WI38 (cell line): ENCODE measurements around the gene FBN3.
"Not testable (repeated sequence)": the region's sequence is repeated elsewhere in the genome, so short reads cannot be mapped to it uniquely, and the experiment has no call there.

ENCODE experiments used
- H3K4me3 ChIP-seq: 2 replicates; pipeline ENCODE4 v1.5.1; 2011; ENCODE audit warnings: low read depth, mild to moderate bottlenecking, control low read depth, low read length
- TF ChIP-seq, protein P1 (sequence below): IDR thresholded peaks from 2 replicates; pipeline ENCODE4 v1.5.1; 2012; ENCODE audit warnings: low read depth, mild to moderate bottlenecking, control low read depth, low read length

FBN3 gene

GRCh38 chr19:8108560-8109445, 40.6 kb downstream of the FBN3 start:
- TF ChIP-seq, protein P1, sequence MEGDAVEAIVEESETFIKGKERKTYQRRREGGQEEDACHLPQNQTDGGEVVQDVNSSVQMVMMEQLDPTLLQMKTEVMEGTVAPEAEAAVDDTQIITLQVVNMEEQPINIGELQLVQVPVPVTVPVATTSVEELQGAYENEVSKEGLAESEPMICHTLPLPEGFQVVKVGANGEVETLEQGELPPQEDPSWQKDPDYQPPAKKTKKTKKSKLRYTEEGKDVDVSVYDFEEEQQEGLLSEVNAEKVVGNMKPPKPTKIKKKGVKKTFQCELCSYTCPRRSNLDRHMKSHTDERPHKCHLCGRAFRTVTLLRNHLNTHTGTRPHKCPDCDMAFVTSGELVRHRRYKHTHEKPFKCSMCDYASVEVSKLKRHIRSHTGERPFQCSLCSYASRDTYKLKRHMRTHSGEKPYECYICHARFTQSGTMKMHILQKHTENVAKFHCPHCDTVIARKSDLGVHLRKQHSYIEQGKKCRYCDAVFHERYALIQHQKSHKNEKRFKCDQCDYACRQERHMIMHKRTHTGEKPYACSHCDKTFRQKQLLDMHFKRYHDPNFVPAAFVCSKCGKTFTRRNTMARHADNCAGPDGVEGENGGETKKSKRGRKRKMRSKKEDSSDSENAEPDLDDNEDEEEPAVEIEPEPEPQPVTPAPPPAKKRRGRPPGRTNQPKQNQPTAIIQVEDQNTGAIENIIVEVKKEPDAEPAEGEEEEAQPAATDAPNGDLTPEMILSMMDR, result no peak
- no peak overlapping the region for H3K4me3 ChIP-seq

DNA sequence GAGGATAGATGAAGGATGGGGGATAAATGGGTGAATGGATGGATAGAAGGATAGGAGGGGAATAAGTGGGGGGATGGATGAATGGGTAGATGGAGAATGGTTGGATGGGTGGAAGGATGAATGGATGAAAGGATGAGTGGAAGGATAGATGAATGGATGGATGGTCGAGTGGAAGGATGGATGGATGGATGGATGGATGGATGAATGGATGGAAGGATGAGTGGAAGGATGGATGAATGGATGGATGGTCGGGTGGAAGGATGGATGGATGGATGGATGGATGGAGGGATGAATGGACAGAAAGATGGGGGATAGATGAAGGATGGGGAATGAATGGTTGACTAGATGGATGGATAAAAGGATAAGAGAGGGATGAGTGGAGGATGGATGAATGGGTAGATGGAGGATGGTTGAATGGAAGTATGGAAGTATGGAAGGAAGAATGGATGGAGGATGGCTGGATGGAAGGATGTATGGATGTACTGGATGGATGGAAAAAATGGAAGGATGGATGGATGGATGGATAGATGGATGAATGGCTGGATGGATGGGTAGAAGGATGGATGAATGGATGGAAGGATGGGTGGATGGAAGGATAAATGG, 42.0 kb downstream of the FBN3 start:
- TF ChIP-seq, protein P1, result no peak
- no peak overlapping the region for H3K4me3 ChIP-seq

GRCh38 chr19:8105471-8105870, 43.9 kb downstream of the FBN3 start:
- TF ChIP-seq, protein P1, result no peak
- H3K4me3 ChIP-seq, result no peak overlapping the region

DNA sequence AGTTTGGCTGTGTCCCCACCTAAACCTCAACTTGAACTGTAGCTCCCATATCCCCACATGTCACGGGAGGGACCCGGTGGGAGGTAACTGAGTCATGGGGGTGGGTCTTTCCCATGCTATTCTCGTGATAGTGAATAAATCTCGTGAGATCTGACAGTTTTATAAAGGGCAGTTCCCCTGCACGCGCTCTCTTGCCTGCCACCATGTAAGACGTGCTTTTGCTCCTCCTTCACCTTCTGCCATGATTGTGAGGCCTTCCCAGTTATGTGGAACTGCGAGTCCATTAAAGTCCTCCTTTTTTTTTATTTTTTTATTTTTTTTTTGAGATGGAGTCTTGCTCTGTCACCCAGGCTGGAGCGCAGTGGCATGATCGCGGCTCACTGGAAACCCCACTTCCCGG, 47.5 kb downstream of the FBN3 start:
- not testable (repeated sequence) for H3K4me3 ChIP-seq

DNA sequence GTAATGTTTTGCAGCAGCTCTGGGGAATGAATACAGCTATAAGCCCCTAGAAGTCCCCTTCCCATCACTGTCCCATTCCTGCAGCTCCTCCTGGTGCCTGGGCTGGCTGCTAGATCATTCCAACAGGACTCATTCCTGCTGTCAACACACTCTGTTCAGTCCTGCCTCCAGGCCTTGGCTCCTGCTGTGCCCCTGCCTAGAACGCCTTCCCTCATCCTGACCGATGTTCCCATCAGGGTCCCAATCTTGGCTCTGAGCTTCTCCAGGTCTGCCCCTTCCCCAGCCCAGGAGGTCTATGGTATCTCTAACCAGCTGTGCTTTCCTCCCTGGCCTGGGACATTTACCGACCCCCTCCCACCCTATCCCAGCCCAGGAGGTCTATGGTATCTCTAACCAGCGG, 48.1 kb downstream of the FBN3 start:
- no peak overlapping the region for H3K4me3 ChIP-seq
- TF ChIP-seq, protein P1, result no peak

DNA sequence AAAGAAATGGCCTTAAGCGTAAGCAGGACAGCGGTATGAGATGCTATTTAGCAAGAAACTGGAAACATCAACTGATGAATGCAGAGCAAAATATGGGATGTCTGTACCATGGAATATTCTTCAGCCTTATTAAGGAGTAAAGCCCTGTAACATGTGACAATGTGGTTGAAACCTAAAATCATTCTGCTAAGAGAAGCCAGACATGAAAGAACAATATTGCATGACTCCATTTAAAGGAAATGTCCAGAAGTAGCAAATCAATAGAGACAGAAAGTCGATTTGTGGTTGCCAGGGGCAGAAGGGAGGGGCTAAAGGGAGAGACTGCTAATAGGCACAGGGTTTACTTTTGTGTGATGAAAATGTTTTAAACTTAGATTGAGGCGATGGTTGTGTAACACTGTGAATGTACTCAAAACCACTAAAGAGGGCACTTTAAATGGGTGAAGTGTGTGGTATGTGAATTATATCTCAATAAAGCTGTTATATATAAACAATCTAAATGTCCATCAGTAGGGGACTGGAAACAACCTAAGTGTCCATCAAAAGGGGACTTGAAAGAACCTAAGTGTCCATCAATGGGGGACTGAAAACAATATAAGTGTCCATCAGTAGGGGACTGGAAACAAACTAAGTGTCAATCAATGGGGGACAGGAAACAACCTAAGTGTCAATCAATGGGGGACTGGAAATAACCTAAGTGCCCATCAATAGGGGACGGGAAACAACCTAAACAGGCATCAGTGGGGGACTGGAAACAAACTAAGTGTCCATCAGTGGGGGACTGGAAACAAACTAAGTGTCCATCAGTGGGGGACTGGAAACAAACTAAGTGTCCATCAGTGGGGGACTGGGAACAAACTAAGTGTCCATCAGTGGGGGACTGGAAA, 51.5 kb downstream of the FBN3 start:
- TF ChIP-seq, protein P1, result no peak
- no peak overlapping the region for H3K4me3 ChIP-seq

GRCh38 chr19:8097198-8097597, 52.2 kb downstream of the FBN3 start:
- no peak overlapping the region for H3K4me3 ChIP-seq
- TF ChIP-seq, protein P1, result no peak
